ENCODE measurements around the gene CRMP1.

GRCh38 chr4:5869966-5870619, 22.8 kb downstream of the CRMP1 start:
- TF ChIP-seq, protein P1, sequence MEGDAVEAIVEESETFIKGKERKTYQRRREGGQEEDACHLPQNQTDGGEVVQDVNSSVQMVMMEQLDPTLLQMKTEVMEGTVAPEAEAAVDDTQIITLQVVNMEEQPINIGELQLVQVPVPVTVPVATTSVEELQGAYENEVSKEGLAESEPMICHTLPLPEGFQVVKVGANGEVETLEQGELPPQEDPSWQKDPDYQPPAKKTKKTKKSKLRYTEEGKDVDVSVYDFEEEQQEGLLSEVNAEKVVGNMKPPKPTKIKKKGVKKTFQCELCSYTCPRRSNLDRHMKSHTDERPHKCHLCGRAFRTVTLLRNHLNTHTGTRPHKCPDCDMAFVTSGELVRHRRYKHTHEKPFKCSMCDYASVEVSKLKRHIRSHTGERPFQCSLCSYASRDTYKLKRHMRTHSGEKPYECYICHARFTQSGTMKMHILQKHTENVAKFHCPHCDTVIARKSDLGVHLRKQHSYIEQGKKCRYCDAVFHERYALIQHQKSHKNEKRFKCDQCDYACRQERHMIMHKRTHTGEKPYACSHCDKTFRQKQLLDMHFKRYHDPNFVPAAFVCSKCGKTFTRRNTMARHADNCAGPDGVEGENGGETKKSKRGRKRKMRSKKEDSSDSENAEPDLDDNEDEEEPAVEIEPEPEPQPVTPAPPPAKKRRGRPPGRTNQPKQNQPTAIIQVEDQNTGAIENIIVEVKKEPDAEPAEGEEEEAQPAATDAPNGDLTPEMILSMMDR (optimal IDR thresholded peaks at IDR 0.05 in 1 of 3, IDR thresholded peaks at IDR 0.05 in 1 of 3, conservative IDR thresholded peaks at IDR 0.05 in 1 of 3; ENCODE audit: extremely low read depth in 1 of 3, insufficient read depth in 2 of 3, low read length in 3 of 3) = no peak
- no peak for TF ChIP-seq EZH2 (IDR thresholded peaks at IDR 0.05; ENCODE audit: low read length)

All from keratinocyte (primary cell).